K562 treated with DMSO at 1 percent for 48 hours (cell line): Measurements from ENCODE around the gene RASD1. TPM values are rescaled to one million over a fixed set of nuclear protein-coding genes. Genes with fewer than 3 reads are reported as not detected.

ENCODE experiments used
- total RNA-seq: library from RNA; unstranded; fragments of 300-600 nt; gene quantifications from 2 replicates; pipeline ENCODE4 v1.2.3, GENCODE V29; 2022; ENCODE audit warnings: low replicate concordance; ENCODE audit errors: extremely low read depth

The RASD1 gene
- not detected in 2 replicates for total RNA-seq

DNA sequence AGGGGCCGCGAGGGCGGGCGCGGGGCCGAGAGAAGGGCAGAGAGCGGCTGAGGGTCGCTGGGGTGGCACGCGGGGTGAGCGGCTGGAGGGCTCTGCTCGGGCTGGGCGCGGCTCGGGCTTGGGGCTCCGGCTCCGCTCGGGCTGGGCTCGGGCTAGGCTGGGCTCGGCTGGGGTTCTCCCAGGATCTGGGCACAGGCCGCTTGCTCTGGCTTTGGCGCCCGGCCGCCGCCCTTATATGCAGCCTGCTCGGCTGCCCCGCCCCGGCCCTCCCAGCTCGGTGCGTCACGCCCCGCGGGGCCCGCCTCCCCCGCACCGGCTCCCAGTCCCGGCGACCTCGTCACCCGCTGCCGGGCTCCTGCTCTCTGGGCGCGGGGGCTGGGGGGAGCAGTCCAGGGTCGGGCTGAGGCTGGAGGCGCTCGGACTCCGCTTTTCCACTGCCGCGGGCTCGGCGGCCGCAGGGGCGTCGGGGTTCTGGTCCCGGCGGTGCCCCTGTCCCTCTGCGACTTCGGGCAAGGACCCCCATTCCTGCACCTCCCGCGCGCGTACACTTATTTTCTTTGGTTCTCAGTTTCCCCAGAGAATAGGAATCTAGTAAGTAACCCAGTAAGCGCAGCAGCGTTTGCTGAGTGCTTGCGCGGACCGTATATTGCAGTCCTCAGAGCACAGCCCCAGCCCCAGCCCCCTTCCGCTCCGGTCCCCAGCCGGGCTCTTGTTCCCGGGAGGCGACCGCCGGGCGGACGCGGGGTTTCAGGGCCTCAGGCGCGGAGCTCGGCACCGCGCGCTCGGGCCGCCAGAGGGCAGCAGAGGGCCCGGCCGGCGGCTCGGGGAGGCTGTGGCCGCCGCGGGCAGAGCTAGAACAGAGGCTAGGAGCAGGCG, at the start of gene RASD1:
Gene RASD1 (minus strand): TSS at position 207 of the 876 bp plus-strand sequence. CDS start 214 bp downstream, outside the sequence.

DNA sequence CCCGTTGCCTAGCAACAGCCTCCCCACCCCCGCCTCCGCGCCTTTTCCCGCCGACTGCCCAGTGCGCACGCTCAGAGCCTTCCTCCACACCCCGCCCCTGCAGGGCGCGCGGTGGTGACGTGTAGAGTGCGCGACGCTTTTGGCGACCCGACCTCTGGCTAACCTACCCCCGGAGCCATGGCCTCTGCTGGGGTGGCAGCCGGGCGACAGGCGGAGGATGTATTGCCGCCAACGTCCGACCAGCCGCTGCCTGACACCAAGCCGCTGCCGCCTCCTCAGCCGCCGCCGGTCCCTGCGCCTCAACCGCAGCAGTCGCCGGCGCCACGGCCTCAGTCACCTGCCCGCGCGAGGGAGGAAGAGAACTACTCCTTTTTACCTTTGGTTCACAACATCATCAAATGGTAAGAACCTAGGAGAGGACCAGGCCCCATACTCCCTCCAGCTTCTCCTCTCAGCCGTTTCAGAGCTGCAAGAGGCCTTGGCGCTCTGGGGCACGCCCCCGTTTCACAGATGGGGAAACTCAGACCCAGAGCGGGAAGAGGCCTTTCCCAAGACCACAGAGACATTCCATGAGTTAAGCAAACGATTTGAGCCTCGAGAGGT, 19.2 kb downstream of the RASD1 start, which contains the start of gene MED9:
Gene MED9 (plus strand): TSS at position 136 of the 603 bp plus-strand sequence. CDS start 42 bp downstream, at position 178.

Other genes with a start within 250 kb of the RASD1 start
- gene COPS3, start 215.1 kb downstream of the RASD1 start, total RNA-seq: not detected in 2 replicates
- gene NT5M, start 193.0 kb downstream of the RASD1 start, total RNA-seq: not detected in 2 replicates
- gene MED9, start 19.4 kb downstream of the RASD1 start, total RNA-seq: not detected in 2 replicates
- not detected in 2 replicates for gene PEMT, start 95.3 kb upstream of the RASD1 start, total RNA-seq
- gene RAI1, start 185.1 kb upstream of the RASD1 start, total RNA-seq: not detected in 2 replicates